HCT116 (cell line): ENCODE measurements around the gene RIMBP2. TPM values are rescaled to one million over a fixed set of nuclear protein-coding genes. Genes with fewer than 3 reads are reported as not detected.

ENCODE experiments used
- ATAC-seq: fragments of 200-7000 bp; cut with Tn5 transposase; 2 replicates; pipeline ENCODE4 v1.9.1; 2020; ENCODE audit warnings: mild to moderate bottlenecking, moderate library complexity
- BruUV-seq: library from RNA; stranded (reverse); fragments of 400-500 nt; replicated peaks from 2 replicates; lab custom pipeline; 2021; lab: Mats Ljungman, UMichigan
- CTCF ChIA-PET: fragments of 300-600 bp; sonication (Branson Sonifier 250); formaldehyde crosslinking; loops from one replicate; lab custom pipeline; 2021; ENCODE audit warnings: antibody characterized with exemption; lab: Charles Lee
- POLR2A ChIA-PET: fragments of 300-600, 350-600 bp; sonication (Branson Sonifier 250); formaldehyde crosslinking; loops from one replicate; lab custom pipeline; 2021; ENCODE audit warnings: antibody characterized with exemption; lab: Charles Lee
- RAD21 ChIA-PET, 2 experiments: fragments of 300-600 bp; sonication (Branson Sonifier 250); formaldehyde crosslinking; loops; one replicate each; lab custom pipeline; 2023; ENCODE audit warnings: low total read pairs in 2 of 2; ENCODE audit not compliant: uncharacterized antibody in 2 of 2, unreplicated experiment in 2 of 2, low non-redundant PET in 1 of 2; lab: Charles Lee
- DNase-seq: peaks from one replicate; pipeline ENCODE4 v3.0.0-alpha.2; 2010; ENCODE audit warnings: low read depth, low spot score
- H2AFZ ChIP-seq: fragments of 200-600 bp; shearing (Covaris generic), sonication (generic); 2 replicates; pipeline ENCODE4 v1.6.1; 2017; ENCODE audit warnings: low read depth, mixed run types, mixed read lengths, antibody characterized with exemption, low read length; ENCODE audit not compliant: poor library complexity, severe bottlenecking
- H3K27ac ChIP-seq: 2 replicates; pipeline ENCODE4 v1.5.1; 2012; ENCODE audit warnings: low read depth, low read length
- H3K27me3 ChIP-seq: fragments of 200-600 bp; sonication (generic); 2 replicates; pipeline ENCODE4 v1.6.1; 2016; ENCODE audit warnings: mixed run types, low read length, mixed read lengths; ENCODE audit not compliant: insufficient read depth
- H3K36me3 ChIP-seq, 2 experiments: fragments of 200-500 bp in 1 of 2; fragments of 200-600 bp in 1 of 2; sonication (Bioruptor generic) in 1 of 2; sonication (generic) in 1 of 2; 2 replicates each; pipeline versions ENCODE4 v1.5.1 to v1.6.1; 2014 to 2016; ENCODE audit warnings: low read length in 2 of 2, inconsistent platforms in 1 of 2, mixed read lengths in 1 of 2, mixed run types in 1 of 2; ENCODE audit not compliant: insufficient read depth in 2 of 2, control insufficient read depth in 1 of 2
- H3K4me1 ChIP-seq, 2 experiments: fragments of 200-600 bp in 1 of 2; sonication (generic) in 1 of 2; 2 replicates each; pipeline versions ENCODE4 v1.5.1 to v1.6.1; 2012 to 2017; ENCODE audit warnings: low read length in 2 of 2, inconsistent platforms in 1 of 2, mild to moderate bottlenecking in 1 of 2, mixed read lengths in 1 of 2, mixed run types in 1 of 2, moderate library complexity in 1 of 2; ENCODE audit not compliant: insufficient read depth in 2 of 2, control insufficient read depth in 1 of 2
- H3K4me2 ChIP-seq: fragments of 200-600 bp; sonication (generic); 2 replicates; pipeline ENCODE4 v1.6.1; 2017; ENCODE audit warnings: mixed run types, low read length, mixed read lengths
- H3K4me3 ChIP-seq, 2 experiments: fragments of 200-600 bp in 1 of 2; sonication (generic) in 1 of 2; replicated peaks in 1 of 2; 2 replicates each; pipeline ENCODE4 v1.5.1; 2011 to 2016; ENCODE audit warnings: low read length in 2 of 2, control low read depth in 1 of 2, low read depth in 1 of 2, mild to moderate bottlenecking in 1 of 2, mixed read lengths in 1 of 2, mixed run types in 1 of 2
- H3K79me2 ChIP-seq: fragments of 200-600 bp; sonication (generic); 2 replicates; pipeline ENCODE4 v1.6.1; 2017; ENCODE audit warnings: mild to moderate bottlenecking, mixed run types, low read length, moderate library complexity, mixed read lengths; ENCODE audit not compliant: insufficient read depth
- H3K9ac ChIP-seq: fragments of 200-600 bp; sonication (generic); 2 replicates; pipeline ENCODE4 v1.6.1; 2016; ENCODE audit warnings: low read length, mixed read lengths
- H3K9me2 ChIP-seq: fragments of 200-600 bp; sonication (generic), shearing (Covaris generic); 2 replicates; pipeline ENCODE4 v1.6.1; 2017; ENCODE audit warnings: mixed run types, mild to moderate bottlenecking, moderate library complexity; ENCODE audit not compliant: insufficient read depth
- H3K9me3 ChIP-seq, 2 experiments: fragments of 200-500 bp in 1 of 2; fragments of 200-600 bp in 1 of 2; sonication (Bioruptor generic) in 1 of 2; sonication (generic) in 1 of 2; 2 replicates each; pipeline ENCODE4 v1.6.1; 2014 to 2017; ENCODE audit warnings: low read length in 2 of 2, mixed read lengths in 2 of 2, inconsistent platforms in 1 of 2, low read depth in 1 of 2, mild to moderate bottlenecking in 1 of 2, mixed run types in 1 of 2, moderate library complexity in 1 of 2; ENCODE audit not compliant: control insufficient read depth in 1 of 2, insufficient read depth in 1 of 2
- H4K20me1 ChIP-seq: fragments of 200-600 bp; sonication (generic), shearing (Covaris generic); 2 replicates; pipeline ENCODE4 v1.6.1; 2017; ENCODE audit warnings: mixed run types, mild to moderate bottlenecking, moderate library complexity; ENCODE audit not compliant: insufficient read depth
- ELF1 ChIP-seq: IDR thresholded peaks from 2 replicates; pipeline ENCODE4 v1.6.1; 2012; ENCODE audit warnings: low read depth, borderline replicate concordance
- EZH2phosphoT487 ChIP-seq: fragments of 200-600 bp; IDR thresholded peaks from 2 replicates; pipeline ENCODE4 v1.6.1; 2018; ENCODE audit warnings: antibody characterized with exemption, borderline replicate concordance
- MAX ChIP-seq: IDR thresholded peaks from 2 replicates; pipeline ENCODE4 v1.6.1; 2012
- POLR2A ChIP-seq: IDR thresholded peaks from 2 replicates; pipeline ENCODE4 v1.7.0; 2011; ENCODE audit warnings: borderline replicate concordance; ENCODE audit not compliant: insufficient read depth, insufficient read length; ENCODE audit errors: extremely low read depth
- RAD21 ChIP-seq: IDR thresholded peaks from 2 replicates; pipeline ENCODE4 v1.6.1; 2012; ENCODE audit warnings: low read depth, mild to moderate bottlenecking
- REST ChIP-seq: IDR thresholded peaks from 2 replicates; pipeline ENCODE4 v1.6.1; 2012; ENCODE audit warnings: low read depth
- SRF ChIP-seq: IDR thresholded peaks from 2 replicates; pipeline ENCODE4 v1.6.1; 2012; ENCODE audit warnings: low read depth
- ZFX ChIP-seq: fragments of 450-650 bp; IDR thresholded peaks from 2 replicates; pipeline ENCODE4 v1.6.1; 2017
- intact Hi-C: fragments of 100-400 bp; cut with micrococcal nuclease; formaldehyde crosslinking; loops from 2 replicates; pipeline ENCODE4 v1.10.0; 2022
- total RNA-seq: library from RNA; stranded (reverse); gene quantifications from one replicate; pipeline ENCODE4 v1.2.1, GENCODE V29; 2021; ENCODE audit not compliant: unreplicated experiment
- TF ChIP-seq, protein P1 (sequence below): IDR thresholded peaks from 2 replicates; pipeline ENCODE4 v1.6.1; 2011; ENCODE audit warnings: mild to moderate bottlenecking, low read length, moderate library complexity; ENCODE audit not compliant: insufficient replicate concordance; ENCODE audit errors: extremely low read depth

RIMBP2 gene
- total RNA-seq, 1 experiment from 2014 or later: not detected

- ChIA-PET RAD21 (no interaction called here), POLR2A (no interaction called here), CTCF (no interaction called here)
- H2AFZ ChIP-seq: no peak overlapping the region
- BruUV-seq: no TSS peak
- H3K79me2 ChIP-seq: no peaks in the 10 kb centered on the region
- H3K9ac ChIP-seq: no peak overlapping the region
- H3K27me3 ChIP-seq: 0 out of 2 replicates have a peak, but pooled peaks cover under 1% of the 10 kb centered on the region
- intact Hi-C loops: no loop called here
- H3K4me1 ChIP-seq: no peaks in the 10 kb centered on the region
- no peaks in the 10 kb centered on the region for H3K36me3 ChIP-seq
- no peak overlapping the region for H3K4me2 ChIP-seq
- ATAC-seq (no peak), DNase-seq (no peak)
- H3K9me2 ChIP-seq: no peaks in the 10 kb centered on the region
- H4K20me1 ChIP-seq: no peaks in the 10 kb centered on the region
- H3K27ac ChIP-seq: no peak overlapping the region
- H3K9me3 ChIP-seq: no peaks in the 10 kb centered on the region; a peak in 1 of 4 replicates
- no peak for TF ChIP-seq POLR2A
- TF ChIP-seq REST: no peak
- TF ChIP-seq SRF: no peak
- TF ChIP-seq RAD21: no peak
- no peak for TF ChIP-seq ZFX
- TF ChIP-seq ELF1: no peak
- TF ChIP-seq MAX: no peak
- TF ChIP-seq EZH2phosphoT487: no peak
- TF ChIP-seq, protein P1, sequence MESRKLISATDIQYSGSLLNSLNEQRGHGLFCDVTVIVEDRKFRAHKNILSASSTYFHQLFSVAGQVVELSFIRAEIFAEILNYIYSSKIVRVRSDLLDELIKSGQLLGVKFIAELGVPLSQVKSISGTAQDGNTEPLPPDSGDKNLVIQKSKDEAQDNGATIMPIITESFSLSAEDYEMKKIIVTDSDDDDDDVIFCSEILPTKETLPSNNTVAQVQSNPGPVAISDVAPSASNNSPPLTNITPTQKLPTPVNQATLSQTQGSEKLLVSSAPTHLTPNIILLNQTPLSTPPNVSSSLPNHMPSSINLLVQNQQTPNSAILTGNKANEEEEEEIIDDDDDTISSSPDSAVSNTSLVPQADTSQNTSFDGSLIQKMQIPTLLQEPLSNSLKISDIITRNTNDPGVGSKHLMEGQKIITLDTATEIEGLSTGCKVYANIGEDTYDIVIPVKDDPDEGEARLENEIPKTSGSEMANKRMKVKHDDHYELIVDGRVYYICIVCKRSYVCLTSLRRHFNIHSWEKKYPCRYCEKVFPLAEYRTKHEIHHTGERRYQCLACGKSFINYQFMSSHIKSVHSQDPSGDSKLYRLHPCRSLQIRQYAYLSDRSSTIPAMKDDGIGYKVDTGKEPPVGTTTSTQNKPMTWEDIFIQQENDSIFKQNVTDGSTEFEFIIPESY: no peak
- TF ChIP-seq, all 23 proteins: peak for 0
- H3K4me3 ChIP-seq: no peak overlapping the region
Observed at GRCh38 chr12:130583317-130583716, 132.8 kb downstream of the RIMBP2 start.
